Measurements from ENCODE around the gene PIEZO2. TPM values are rescaled to one million over a fixed set of nuclear protein-coding genes. Genes with fewer than 3 reads are reported as not detected.
A peak's percentile ranks its signal among the peaks of the same experiment; 100 is the strongest.
"Not testable (repeated sequence)": the region's sequence is repeated elsewhere in the genome, so short reads cannot be mapped to it uniquely, and the experiment has no call there.

Gene PIEZO2
- total RNA-seq, 4 donors from 2014 or later = 0.68 to 2.2 (median 1.1) TPM

- Histone ChIP-seq H3K9me3 (no peaks in the 10 kb centered on the region), H3K36me3 (no peaks in the 10 kb centered on the region), H3K27ac (no peak overlapping the region), H3K4me3 (no peak overlapping the region), H3K27me3 (no peaks in the 10 kb centered on the region), H3K4me1 (peaks cover 19% of the 10 kb centered on the region)
- no peak for DNase-seq (ENCODE audit: low spot score in 2 of 2)
- no peak for TF ChIP-seq EP300 (IDR thresholded peaks at IDR 0.05)
- TF ChIP-seq POLR2A (IDR thresholded peaks at IDR 0.05) = no peak
- 77% methylated on average over 3 of the region's 3 CpGs for WGBS
These were observed 28.0 kb upstream of the PIEZO2 start for GRCh38 chr18:11177382-11177781.

- DNase-seq (ENCODE audit: low spot score in 2 of 2) = no peak
- Histone ChIP-seq H3K4me1 (peaks cover 19% of the 10 kb centered on the region), H3K27me3 (no peaks in the 10 kb centered on the region), H3K36me3 (no peaks in the 10 kb centered on the region), H3K27ac (peak overlapping the region; percentile 71), H3K9me3 (no peaks in the 10 kb centered on the region), H3K4me3 (no peak overlapping the region)
- 53% methylated on average over 3 of the region's 3 CpGs for WGBS
- TF ChIP-seq CTCF (IDR thresholded peaks at IDR 0.05) (no peak), EP300 (IDR thresholded peaks at IDR 0.05) (no peak), POLR2A (IDR thresholded peaks at IDR 0.05) (no peak), POLR2AphosphoS5 (IDR thresholded peaks at IDR 0.05) (no peak)
These were observed 27.1 kb upstream of the PIEZO2 start for GRCh38 chr18:11176481-11176881.

GRCh38 chr18:11175266-11175979 lies 26.1 kb upstream of the PIEZO2 start:
- 36% methylated on average over 5 of the region's 5 CpGs for WGBS
- no peak for TF ChIP-seq POLR2A (IDR thresholded peaks at IDR 0.05)
- TF ChIP-seq EP300 (IDR thresholded peaks at IDR 0.05) = no peak
- TF ChIP-seq POLR2AphosphoS5 (IDR thresholded peaks at IDR 0.05) = no peak
- TF ChIP-seq CTCF (IDR thresholded peaks at IDR 0.05) = no peak
- Histone ChIP-seq H3K36me3 (no peaks in the 10 kb centered on the region), H3K9me3 (no peaks in the 10 kb centered on the region), H3K4me1 (peaks cover 19% of the 10 kb centered on the region), H3K27me3 (no peaks in the 10 kb centered on the region), H3K4me3 (no peak overlapping the region), H3K27ac (peak overlapping the region; percentile 71)
- DNase-seq (ENCODE audit: low spot score in 2 of 2) = no peak

GRCh38 chr18:11174179-11174578 lies 24.8 kb upstream of the PIEZO2 start:
- not testable (repeated sequence) for H3K36me3 ChIP-seq; H3K27me3 ChIP-seq; DNase-seq (ENCODE audit: low spot score in 2 of 2); H3K9me3 ChIP-seq; H3K4me3 ChIP-seq; H3K27ac ChIP-seq
- 67% methylated on average over 11 of the region's 11 CpGs for WGBS
- H3K4me1 ChIP-seq = peaks cover 16% of the 10 kb centered on the region

- Histone ChIP-seq H3K27me3 (peaks cover 3% of the 10 kb centered on the region), H3K27ac (no peak overlapping the region), H3K9me3 (no peaks in the 10 kb centered on the region), H3K4me1 (no peaks in the 10 kb centered on the region), H3K4me3 (no peak overlapping the region), H3K36me3 (no peaks in the 10 kb centered on the region)
- TF ChIP-seq POLR2AphosphoS5 (IDR thresholded peaks at IDR 0.05) (no peak), POLR2A (IDR thresholded peaks at IDR 0.05) (no peak), CTCF (IDR thresholded peaks at IDR 0.05) (no peak), EP300 (IDR thresholded peaks at IDR 0.05) (no peak)
- no peak for DNase-seq (ENCODE audit: low spot score in 2 of 2)
- 83% methylated on average over 1 of the region's 1 CpG for WGBS
These were observed 18.4 kb upstream of the PIEZO2 start for GRCh38 chr18:11167778-11168177.

- Histone ChIP-seq H3K36me3 (no peaks in the 10 kb centered on the region), H3K4me3 (no peak overlapping the region), H3K27ac (no peak overlapping the region), H3K9me3 (no peaks in the 10 kb centered on the region), H3K4me1 (no peaks in the 10 kb centered on the region), H3K27me3 (peaks cover 3% of the 10 kb centered on the region)
- no peak for TF ChIP-seq CTCF (IDR thresholded peaks at IDR 0.05)
- TF ChIP-seq POLR2A (IDR thresholded peaks at IDR 0.05) = no peak
- TF ChIP-seq EP300 (IDR thresholded peaks at IDR 0.05) = no peak
- TF ChIP-seq POLR2AphosphoS5 (IDR thresholded peaks at IDR 0.05) = no peak
- no peak for DNase-seq (ENCODE audit: low spot score in 2 of 2)
- 94% methylated on average over 7 of the region's 7 CpGs for WGBS
These were observed 16.6 kb upstream of the PIEZO2 start for GRCh38 chr18:11165952-11166351.
